Glomerular endothelial cell (primary cell): ENCODE measurements around the gene CEACAM19. TPM values are rescaled to one million over a fixed set of nuclear protein-coding genes. Genes with fewer than 3 reads are reported as not detected.
"Not testable (repeated sequence)": the region's sequence is repeated elsewhere in the genome, so short reads cannot be mapped to it uniquely, and the experiment has no call there.

ENCODE experiments used
- DNase-seq: peaks from one replicate; pipeline ENCODE4 v3.0.0-alpha.2; 2011; ENCODE audit warnings: low read depth, low spot score; ENCODE audit errors: extremely low read depth
- total RNA-seq: library from RNA; depleted of rRNA; stranded (reverse); fragments of >200 nt; gene quantifications from 2 replicates; pipeline ENCODE4 v1.2.3, GENCODE V29; 2015

The CEACAM19 gene
- total RNA-seq, 1 donor from 2014 or later: 9.0 TPM

DNA sequence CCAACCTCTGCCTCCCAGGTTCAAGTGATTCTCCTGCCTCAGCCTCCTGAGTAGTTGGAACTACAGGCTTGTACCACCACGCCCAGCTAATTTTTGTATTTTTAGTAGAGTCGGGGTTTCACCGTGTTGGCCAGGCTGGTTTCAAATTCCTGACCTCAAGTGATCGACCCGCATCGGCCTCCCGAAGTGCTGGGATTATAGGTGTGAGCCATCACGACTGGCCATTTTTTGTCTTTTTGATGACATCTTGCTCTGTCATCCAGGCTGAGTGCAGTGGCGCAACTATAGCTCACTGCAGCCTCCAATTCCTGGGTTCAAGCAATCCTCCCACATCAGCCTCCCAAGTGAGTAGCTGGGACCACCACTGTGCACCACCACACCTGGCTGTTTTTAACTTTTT lies 49.1 kb downstream of the CEACAM19 start:
- DNase-seq: not testable (repeated sequence)

DNA sequence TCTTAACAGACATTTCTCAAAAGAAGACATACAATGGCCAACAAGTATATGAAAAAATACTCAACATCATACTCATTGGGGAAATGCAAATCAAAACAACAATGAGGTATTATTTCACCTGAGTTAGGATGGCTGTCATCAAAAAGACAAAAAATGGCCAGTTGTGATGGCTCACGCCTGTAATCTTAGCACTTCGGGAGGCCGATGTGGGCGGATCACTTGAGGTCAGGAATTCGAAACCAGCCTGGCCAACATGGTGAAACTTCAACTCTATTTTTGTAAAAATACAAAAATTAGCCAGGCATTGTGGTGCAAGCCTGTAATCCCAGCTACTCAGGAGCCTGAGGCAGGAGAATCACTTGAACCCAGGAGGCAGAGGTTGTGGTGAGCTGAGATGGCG lies 49.7 kb downstream of the CEACAM19 start:
- DNase-seq: no peak

DNA sequence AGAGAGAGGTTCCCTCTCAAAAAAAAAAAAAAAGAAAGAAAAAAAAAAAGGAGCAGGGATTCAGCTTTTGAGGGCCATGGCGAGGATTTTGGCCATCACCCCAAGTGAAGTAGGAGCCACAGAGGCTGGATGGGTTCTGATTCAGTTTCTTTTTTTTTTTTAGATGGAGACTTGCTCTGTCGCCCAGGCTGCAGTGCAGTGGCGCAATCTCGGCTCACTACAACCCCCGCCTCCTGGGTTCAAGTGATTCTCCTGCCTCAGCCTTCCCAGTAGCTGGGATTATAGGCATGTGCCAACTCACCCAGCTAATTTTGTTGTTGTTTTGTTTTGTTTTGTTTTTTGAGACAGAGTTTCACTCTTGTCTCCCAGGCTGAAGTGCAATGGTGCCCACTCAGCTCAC lies 50.1 kb downstream of the CEACAM19 start:
- DNase-seq: not testable (repeated sequence)

DNA sequence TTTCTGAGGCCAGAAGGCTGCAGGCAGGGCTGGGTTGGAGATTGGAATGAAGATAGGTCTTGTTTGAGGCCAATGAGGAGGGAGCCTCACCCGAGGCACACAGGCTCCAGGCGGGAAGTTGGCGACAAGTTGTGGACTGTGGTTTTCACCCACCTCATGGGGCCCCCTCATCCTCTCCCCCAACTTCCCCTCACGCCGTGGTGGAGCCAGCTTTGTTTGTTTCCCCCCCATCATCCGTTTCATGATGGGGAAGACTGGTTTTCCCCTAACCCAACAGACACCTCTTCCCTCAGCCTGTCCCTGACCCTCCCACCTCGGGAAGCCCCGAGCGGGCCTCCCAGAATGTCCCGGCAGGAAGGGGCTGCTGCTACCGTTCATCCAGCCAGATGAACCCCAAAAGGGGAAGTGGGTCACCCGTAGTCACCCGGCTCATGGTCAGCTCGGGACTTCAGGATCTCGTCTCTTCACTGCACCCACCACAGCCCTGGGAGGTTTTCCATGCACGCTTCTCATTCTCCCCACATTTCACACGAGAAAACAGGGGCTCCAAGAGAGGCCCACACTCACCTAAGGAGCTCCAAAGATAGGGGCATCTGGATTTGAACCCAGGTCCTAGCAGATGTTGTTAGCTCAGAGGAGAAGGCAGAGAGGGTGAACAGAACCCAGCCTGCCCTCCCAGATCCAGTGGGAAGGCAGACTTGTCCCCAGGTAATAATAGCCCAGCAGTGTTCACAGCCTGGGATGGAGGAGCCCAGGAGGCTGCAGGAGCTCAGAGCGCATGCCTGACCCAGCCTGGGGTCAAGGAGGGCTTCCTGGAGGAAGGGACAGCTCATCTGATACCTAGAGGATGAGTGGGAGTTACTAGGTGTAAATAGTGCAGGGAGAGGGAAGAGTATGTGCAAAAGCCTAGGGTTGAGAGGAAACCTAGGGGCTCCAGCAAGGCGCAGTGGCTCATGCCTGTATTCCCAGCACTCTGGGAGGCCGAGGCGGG lies 51.1 kb downstream of the CEACAM19 start:
- no peak for DNase-seq

DNA sequence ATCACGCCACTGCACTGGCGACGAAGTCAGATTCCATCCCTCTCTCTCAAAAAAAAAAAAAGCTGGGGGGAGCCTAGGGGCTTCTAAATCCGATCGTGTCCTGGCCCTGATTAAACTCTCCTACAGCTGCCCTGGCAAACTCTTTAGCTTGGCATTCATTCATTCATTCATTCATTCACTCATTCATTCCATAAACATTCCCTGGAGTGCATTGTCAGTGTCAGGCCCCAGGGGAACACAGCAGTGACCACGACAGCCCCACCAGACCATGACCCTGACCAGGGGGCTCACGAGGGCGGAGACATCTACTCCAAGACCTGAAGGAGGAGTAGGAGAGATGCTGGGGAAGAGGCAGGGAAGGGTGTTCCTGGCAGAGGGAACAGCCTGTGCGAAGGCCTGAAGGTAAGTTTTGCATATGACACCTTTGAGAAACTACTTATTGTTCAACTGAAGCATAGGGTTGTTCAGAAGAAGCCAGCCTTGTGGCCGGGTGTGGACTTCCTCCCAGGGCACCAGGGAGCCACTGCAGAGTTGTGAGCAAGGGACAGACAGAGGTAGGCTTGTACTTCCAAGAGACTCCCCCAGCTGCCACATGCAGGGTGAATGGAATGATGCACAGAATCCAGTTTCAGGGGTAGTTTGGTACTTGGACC lies 52.1 kb downstream of the CEACAM19 start:
- DNase-seq: no peak

DNA sequence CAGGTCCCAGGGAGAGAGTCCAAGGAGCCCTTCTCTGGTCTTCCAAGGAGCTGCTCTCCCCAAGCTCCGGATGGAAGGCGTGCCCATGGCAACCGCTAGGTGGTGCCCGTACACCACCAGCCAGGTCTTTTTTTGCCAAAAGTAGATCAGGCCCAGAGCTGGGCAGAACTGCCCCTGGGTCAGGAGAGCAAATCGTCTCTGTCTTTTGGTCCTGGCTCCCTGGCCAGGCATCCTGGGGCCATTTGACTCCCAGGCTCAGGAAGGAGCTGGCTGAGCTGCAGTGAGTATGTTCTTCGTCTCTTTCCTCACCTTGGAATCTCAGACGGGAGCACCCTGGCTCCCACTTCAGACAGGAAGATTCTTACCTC lies 52.7 kb downstream of the CEACAM19 start:
- no peak for DNase-seq

DNA sequence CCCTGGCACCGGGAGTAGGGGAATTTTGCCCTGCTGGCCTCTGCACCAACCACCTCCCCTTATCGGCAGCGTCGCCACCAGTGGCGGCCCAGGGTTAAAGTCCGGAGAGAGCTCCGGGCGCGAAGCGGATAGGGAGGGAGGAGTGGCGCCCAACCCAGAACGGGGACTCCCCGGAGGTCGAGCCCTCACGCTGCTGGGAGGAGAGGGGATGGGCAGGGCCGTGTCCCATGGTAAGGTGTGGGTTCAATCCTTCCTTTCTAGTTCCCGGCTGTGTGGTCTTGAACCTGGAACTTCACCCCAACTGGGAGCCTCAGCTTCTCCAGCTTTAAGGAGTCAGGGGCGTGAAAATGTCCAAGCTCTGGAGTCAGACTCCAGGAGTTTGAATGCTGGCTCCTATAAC lies 54.0 kb downstream of the CEACAM19 start:
- no peak for DNase-seq

DNA sequence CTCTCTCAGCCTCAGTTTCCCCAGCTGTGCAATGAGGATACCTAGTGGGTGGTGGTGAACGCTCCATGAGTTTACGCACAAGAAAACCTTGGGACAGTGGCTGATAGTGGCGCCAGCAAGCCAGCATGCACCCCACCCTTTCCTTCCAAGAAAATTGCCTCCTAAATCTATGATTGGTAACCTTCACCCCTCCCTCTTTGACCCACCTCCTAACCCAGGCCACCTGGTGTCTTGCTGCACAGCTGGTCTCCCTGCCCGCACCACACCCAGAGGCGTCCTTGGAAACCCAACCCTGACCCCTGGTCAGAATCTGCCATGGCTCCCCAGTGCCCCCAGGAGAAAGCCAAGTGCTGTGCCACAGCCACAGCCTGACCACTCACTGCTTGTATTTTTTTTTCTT lies 54.4 kb downstream of the CEACAM19 start:
- no peak for DNase-seq

DNA sequence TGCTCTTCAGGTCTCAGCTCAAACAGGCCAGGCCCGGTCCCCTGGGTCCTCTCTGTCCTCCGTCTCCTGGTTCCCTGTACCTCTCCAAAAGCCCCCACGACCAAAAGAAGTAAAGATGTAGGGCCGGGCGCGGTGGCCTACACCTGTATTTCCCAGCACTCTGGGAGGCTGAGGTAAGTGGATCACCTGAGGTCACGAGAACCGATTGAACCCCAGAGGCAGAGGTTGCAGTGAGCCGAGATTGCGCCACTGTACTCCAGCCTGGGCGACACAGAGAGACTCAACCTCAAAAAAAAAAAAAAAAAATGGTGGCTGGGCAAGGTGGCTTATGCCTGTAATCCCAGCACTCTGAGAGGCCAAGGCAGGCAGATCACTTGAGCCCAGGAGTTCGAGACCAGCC lies 55.2 kb downstream of the CEACAM19 start:
- DNase-seq: no peak

DNA sequence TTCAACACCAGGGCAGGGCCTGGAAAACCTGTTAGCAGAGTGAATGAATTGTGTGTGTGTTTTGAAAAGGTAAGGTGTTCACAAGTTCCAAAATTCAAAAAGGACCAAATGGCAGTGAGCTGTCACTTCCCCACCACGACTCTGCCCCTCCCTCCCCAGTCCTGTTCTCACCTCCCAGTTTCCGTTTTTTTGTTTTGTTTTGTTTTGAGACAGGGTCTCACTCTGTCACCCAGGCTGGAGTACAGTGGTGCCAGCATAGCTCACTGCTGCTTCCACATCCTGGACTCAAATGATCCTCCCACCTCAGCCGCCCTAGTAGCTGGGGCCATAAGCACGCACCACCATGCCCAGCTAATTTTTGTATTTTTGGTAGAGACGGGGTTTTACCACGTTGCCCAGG lies 56.9 kb downstream of the CEACAM19 start:
- no peak for DNase-seq

DNA sequence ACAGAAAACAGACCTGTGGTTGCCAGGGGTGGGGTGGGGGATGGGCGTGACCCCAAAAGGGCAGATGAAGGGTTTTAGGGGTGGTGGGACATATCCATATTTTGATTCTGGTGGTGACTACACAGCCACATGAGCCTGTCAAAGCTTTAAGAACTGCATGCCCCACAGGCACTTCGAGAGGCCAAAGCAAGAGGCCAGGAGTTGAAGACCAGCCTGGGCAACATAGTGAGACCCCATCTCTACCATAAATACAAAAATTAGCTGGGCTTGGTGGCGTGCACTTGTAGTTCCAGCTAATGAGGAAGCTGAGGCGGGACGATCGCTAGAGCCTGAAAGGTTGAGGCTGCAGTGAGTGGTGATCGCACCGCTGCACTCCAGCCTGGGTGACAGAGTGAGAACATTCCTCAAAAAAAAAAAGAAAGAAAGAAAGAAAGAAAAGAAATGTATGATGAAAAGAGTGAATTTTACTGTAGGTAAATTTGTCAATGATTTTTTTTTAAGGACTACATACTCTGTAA lies 58.3 kb downstream of the CEACAM19 start:
- no peak for DNase-seq

DNA sequence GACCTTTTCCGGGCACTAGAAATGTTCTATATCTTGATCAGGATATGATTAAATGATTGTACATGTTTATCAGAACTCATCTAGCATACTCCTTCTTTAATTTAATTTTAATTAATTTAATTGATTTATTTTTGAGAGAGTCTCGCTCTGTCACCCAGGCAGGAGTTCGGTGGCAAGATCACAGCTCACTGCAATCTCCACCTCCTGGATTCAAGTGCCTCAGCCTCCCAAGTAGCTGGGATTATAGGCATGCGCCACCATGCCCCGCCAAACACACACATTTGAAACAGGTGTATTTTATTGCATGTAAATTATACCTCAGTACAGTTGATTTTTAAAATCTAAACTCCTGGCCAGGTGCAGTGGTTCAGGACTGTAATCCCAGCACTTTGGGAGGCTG lies 59.8 kb downstream of the CEACAM19 start:
- DNase-seq: no peak

DNA sequence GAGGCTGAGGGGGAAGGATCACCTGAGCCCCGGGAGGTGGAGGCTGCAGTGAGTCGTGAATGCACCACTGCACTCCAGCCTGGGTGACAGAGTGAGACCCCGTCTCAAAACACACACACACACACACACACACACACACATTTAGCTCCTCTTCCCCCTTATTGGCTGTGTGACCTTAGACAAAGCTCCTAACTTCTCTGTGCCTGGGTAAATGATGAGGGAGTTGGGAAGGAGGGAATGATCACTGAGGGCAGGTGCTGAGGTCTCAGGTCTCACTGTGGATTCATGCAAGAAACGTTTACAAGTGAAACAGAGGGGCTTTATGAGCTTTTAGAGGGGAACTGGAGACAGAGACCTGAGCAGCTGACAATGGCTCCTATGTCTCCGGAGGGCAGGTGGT lies 60.3 kb downstream of the CEACAM19 start:
- DNase-seq: no peak

DNA sequence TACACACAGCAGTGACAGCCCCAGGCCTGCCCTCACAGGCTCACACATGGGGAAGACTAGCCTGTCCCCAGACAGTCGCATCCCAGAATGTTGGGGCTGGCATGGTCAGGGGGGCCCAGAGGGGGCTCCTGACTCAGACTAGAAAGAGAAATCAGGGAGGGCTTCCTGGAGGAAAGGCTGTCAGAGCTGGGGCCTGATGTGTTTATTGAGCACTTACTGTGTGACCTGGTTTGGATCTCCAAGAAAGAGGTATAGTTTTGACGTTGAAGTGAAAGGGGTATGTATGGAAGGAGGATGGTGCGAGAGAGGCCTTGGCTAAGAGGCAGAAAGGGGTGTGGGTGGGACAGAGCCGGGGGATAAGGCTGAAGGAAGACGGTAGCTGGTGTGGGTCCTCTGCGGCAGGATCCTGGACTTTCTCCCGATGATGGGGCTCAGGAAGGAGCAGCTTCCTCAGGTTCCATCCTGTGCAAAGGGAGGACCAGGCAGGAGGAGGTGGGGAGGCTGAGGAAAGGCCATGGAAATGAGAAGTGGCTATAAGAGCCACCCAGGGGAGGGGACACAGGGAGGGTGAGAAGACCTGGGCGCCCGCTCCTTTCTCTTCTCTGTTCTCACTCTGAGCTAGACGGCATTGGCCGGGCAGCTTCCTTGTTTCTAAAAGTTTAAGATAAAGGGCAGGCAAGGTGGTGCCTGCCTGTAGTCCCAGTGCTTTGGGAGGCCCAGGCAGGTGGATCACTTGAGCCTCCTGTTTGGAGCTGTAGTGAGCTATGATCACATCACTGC lies 61.1 kb downstream of the CEACAM19 start:
- no peak for DNase-seq

Other genes with a start within 250 kb of the CEACAM19 start
- 5.9 and 10.2 TPM in 2 replicates for gene ZNF229, start 223.0 kb upstream of the CEACAM19 start, total RNA-seq
- 6.7 and 13.2 TPM in 2 replicates for gene ZNF180, start 171.0 kb upstream of the CEACAM19 start, total RNA-seq
- gene CEACAM20, start 141.8 kb upstream of the CEACAM19 start, total RNA-seq: not detected in 2 replicates
- not detected in 2 replicates for gene IGSF23, start 57.9 kb upstream of the CEACAM19 start, total RNA-seq
- gene PVR, start 27.6 kb upstream of the CEACAM19 start, total RNA-seq: 212 and 300 TPM in 2 replicates
- not detected in 2 replicates for gene CEACAM16, start 27.7 kb downstream of the CEACAM19 start, total RNA-seq
- gene BCL3, start 77.2 kb downstream of the CEACAM19 start, total RNA-seq: 28.3 and 30.0 TPM in 2 replicates
- 1.1 TPM in 1 of 2 replicates, not detected in the other for gene CBLC, start 106.4 kb downstream of the CEACAM19 start, total RNA-seq
- 57.0 and 78.9 TPM in 2 replicates for gene BCAM, start 137.6 kb downstream of the CEACAM19 start, total RNA-seq
- gene NECTIN2, start 174.8 kb downstream of the CEACAM19 start, total RNA-seq: 292 and 342 TPM in 2 replicates
- gene TOMM40, start 219.8 kb downstream of the CEACAM19 start, total RNA-seq: 74.7 and 75.5 TPM in 2 replicates
- gene APOE, start 234.3 kb downstream of the CEACAM19 start, total RNA-seq: 4.0 and 10.0 TPM in 2 replicates
- 0.44 and 2.3 TPM in 2 replicates for gene APOC1, start 243.1 kb downstream of the CEACAM19 start, total RNA-seq